Activated CD4-positive, alpha-beta T cell treated with anti-CD3 and anti-CD28 coated beads for 1 hour (primary cell): ENCODE results near the gene RAB18.
"Not testable (repeated sequence)": the region's sequence is repeated elsewhere in the genome, so short reads cannot be mapped to it uniquely, and the experiment has no call there.

Source experiments
- DNase-seq: peaks from one replicate; pipeline ENCODE4 v3.0.0-alpha.2; 2020

Gene RAB18

DNA sequence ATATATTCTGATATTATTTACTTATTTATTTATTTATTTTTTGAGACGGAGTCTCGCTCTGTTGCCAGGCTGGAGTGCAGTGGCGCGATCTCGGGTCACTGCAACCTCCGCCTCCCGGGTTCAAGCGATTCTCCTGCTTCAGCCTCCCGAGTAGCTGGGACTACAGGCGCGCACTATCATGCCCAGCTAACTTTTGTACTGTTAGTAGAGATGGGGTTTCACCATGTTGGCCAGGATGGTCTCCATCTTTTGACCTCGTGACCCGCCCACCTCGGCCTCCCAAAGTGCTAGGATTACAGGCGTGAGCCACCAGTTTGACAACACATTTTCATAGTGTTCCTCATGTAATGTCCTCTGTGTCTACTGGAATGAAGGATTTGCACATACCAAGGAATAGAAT, 1.4 kb downstream of the RAB18 start:
- not testable (repeated sequence) for DNase-seq

- DNase-seq, result no peak
These were observed 2.2 kb downstream of the RAB18 start for GRCh38 chr10:27506280-27506679.

DNA sequence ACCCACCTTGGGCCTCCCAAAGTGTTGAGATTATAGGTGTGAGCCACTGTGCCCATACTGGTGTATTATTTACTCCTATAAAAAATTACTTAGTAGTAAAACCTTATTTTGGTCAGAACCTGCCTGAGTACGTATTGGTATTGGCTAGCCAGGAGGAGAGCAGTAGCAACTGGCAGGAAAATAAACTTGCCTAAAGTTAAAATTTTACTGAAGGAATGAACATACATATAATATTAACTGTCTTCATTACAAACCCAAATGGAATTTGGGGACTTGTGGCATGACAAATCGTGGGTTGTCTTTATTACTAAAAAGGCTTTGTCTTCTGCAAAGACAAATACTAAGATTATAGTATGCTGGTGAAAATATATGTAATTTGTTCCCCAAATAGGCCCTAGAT, 8.4 kb downstream of the RAB18 start:
- no peak for DNase-seq

GRCh38 chr10:27513451-27514191, 9.5 kb downstream of the RAB18 start:
- DNase-seq, result no peak

DNA sequence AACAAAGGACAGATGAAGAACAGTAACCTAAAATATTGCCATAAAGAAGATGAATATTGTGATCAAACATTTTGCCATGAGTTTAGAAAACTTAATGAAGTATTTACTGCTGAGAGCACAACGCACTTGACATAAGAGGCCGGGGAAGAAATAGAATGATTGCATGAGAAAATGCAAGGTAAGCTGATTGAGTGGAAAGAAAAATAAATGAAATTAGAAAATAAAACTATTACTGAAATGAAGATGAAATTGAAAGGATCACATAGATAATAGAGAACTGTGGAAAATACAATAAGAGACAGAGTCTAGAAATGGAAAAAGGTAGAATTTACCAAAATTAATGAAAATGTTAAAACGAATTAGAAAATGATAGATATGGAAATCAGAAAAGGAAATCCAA, 10.1 kb downstream of the RAB18 start:
- no peak for DNase-seq

GRCh38 chr10:27518261-27518660, 14.2 kb downstream of the RAB18 start:
- no peak for DNase-seq

- no peak for DNase-seq
These were observed 21.7 kb downstream of the RAB18 start for GRCh38 chr10:27525819-27526218.

- DNase-seq, result no peak
These were observed 22.1 kb downstream of the RAB18 start for GRCh38 chr10:27526242-27526641.

- DNase-seq, result no peak
These were observed 23.7 kb downstream of the RAB18 start for GRCh38 chr10:27527666-27528295.

GRCh38 chr10:27529010-27529783, 25.1 kb downstream of the RAB18 start:
- no peak for DNase-seq

DNA sequence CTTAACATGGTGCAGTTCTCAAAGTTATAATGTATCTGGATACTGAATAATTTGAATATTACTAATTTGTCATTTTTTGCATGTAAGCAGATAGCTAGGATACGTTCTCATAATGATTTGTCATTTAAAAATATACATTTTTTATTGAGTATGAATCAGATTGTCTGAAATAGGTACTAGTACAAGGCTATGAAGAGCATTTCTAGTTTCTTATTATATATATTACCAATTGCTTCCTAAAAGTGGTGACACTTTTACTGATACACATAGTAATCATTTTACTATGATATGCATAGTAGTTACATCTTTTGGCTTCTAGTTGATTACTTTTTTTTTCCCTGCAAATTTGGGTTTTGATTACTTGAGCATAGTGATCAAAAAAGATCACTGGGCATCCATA, 26.4 kb downstream of the RAB18 start:
- DNase-seq, result no peak

- DNase-seq, result no peak
These were observed 27.3 kb downstream of the RAB18 start for GRCh38 chr10:27531336-27531847.

DNA sequence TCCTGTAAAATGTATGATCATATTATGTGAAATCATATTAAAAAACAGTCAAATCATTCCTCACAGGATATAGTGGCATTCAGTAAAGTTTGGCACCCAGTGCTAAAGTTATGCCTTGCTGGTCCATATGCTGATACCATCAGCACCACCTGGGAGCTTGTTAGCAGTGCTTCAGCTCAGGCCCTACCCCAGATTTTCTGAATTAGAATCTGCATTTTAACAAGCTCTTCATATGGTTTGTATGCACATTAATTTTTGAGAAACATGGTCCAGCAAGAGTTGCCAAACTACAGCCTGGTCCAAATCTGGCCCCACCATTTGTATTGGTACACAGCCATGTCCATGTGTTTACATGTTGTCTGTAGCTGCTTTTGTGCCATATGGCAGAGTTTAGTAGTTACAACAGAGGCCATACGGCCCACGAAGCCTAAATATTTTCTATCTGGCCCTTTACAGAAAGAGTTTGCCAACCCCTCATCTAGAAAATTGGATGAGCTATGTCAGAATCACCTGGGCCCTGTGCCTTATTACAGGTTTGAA, 30.1 kb downstream of the RAB18 start:
- no peak for DNase-seq

DNA sequence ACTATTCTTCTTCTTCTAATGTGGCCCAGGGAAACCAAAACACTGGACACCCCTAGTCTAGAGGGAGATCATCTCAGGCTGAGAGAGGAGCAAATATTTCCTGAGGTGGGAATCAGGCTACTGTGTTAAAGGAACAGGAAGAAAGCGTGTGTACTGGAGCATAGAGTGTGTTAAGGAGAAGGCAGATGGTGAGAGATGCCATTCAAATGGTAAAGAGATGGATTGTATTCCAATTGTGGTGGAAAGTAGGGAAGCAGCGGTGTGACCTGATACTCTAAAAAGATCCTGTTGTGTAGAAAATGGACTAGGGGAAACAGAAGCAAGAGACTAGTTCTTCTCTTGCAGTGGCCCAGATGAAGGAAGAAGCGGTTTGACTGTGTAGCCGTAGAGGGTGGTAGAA, 31.2 kb downstream of the RAB18 start:
- no peak for DNase-seq

DNA sequence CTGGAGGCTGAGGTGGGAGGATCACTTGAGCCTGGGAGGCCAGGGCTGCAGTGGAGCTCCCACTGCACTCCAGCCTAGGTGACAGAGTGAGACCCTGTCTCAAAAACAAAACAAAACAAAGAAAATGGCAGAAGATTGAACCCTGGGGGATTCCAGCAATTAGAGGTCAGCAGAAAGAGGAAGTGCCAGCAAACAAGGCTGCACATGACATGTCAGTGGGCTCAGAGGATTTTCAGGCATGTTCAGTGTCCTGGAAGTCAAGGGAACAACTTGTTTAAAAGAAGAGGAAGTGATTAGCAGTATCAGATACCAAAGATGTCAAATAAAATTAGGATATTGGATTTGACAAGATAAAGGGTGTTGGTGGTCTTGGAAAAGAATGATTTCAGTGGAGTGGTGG, 32.3 kb downstream of the RAB18 start:
- no peak for DNase-seq

DNA sequence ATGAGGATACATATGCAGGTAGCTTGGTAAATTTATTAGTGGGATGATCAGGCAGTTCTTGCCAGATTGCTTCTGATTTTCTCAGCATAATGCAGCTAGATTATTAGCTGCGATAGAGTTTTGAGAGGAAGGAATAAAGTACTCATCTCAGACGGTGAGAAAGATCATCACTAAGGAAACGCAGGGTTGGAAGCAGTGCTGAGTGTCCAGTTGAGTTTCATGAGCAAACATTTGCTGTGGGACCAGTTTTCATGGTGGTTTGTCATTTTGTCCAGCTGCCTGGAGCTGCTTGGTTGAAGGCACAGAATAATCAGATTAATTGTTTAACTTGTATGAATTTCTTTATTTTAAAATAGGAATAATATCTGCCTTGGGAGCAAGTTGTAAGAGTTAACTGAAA, 33.1 kb downstream of the RAB18 start:
- DNase-seq, result no peak

- DNase-seq, result no peak
These were observed 33.7 kb downstream of the RAB18 start for GRCh38 chr10:27537787-27538186.

- DNase-seq, result no peak
These were observed 36.6 kb downstream of the RAB18 start for GRCh38 chr10:27540672-27541071.

- no peak for DNase-seq
These were observed 38.0 kb downstream of the RAB18 start for GRCh38 chr10:27541796-27542729.

DNA sequence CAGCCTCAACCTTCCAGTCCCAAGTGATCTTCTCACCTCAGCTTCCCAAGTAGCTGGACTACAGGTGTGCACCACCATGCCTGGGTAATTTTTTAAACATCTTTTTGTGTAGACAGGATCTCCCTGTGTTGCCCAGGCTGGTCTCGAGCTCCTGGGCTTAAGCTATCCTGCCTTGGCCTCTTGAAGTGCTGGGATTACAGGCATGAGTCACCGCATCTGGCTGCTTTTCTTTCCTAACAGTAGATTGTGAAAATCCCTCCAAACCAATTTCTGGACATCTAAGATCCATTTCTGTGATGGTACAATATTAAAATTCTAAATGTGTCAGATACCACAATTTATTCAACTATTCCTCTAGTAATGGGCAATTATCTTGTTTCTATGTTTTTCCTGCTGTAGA, 38.7 kb downstream of the RAB18 start:
- DNase-seq, result no peak

DNA sequence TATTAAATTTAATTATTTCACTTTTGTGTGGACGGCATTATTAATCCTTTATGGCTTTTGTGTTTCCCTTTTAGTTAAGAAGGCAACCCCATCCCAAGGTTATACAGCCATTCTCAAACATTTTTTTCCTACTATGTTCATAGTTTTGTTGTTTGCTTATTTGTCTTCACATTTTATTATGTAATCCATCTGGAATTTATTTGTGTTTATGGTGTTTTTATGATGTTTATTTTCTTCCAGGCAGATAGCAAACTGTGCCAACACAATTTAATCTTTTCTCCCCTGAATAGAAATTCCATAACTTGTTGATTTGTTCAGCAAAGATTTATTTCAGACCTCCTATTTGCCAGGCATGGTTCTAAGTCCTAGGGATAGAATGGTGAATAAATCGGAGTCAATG, 42.9 kb downstream of the RAB18 start:
- DNase-seq, result no peak

GRCh38 chr10:27547482-27547881, 43.4 kb downstream of the RAB18 start:
- DNase-seq, result no peak
